WI38 (cell line): ENCODE data around the gene PPM1B.
"Not testable (repeated sequence)": the region's sequence is repeated elsewhere in the genome, so short reads cannot be mapped to it uniquely, and the experiment has no call there.

ENCODE experiments used
- H3K4me3 ChIP-seq: 2 replicates; pipeline ENCODE4 v1.5.1; 2011; ENCODE audit warnings: low read depth, mild to moderate bottlenecking, control low read depth, low read length
- TF ChIP-seq, protein P1 (sequence below): IDR thresholded peaks from 2 replicates; pipeline ENCODE4 v1.5.1; 2012; ENCODE audit warnings: low read depth, mild to moderate bottlenecking, control low read depth, low read length

PPM1B gene

DNA sequence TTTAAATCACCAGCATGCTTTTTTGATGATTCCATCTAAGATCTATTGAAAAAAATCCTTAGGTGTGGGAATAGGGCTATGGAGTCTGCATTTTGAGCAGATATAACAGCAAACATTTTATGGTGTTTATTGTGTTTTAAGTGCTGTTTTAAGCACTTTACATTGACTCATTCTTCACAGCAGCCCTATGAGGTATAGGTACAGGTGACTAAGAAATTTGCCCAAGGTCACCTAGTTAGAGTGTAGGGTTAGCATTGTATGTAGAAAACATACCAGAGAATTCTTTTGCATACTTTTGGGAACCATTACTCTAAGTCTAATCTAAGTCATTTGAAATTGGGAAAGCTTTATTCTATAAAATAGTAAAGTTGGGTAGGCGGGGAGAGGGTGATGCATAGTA lies 31.3 kb downstream of the PPM1B start:
- TF ChIP-seq, protein P1, sequence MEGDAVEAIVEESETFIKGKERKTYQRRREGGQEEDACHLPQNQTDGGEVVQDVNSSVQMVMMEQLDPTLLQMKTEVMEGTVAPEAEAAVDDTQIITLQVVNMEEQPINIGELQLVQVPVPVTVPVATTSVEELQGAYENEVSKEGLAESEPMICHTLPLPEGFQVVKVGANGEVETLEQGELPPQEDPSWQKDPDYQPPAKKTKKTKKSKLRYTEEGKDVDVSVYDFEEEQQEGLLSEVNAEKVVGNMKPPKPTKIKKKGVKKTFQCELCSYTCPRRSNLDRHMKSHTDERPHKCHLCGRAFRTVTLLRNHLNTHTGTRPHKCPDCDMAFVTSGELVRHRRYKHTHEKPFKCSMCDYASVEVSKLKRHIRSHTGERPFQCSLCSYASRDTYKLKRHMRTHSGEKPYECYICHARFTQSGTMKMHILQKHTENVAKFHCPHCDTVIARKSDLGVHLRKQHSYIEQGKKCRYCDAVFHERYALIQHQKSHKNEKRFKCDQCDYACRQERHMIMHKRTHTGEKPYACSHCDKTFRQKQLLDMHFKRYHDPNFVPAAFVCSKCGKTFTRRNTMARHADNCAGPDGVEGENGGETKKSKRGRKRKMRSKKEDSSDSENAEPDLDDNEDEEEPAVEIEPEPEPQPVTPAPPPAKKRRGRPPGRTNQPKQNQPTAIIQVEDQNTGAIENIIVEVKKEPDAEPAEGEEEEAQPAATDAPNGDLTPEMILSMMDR: no peak
- no peak overlapping the region for H3K4me3 ChIP-seq

DNA sequence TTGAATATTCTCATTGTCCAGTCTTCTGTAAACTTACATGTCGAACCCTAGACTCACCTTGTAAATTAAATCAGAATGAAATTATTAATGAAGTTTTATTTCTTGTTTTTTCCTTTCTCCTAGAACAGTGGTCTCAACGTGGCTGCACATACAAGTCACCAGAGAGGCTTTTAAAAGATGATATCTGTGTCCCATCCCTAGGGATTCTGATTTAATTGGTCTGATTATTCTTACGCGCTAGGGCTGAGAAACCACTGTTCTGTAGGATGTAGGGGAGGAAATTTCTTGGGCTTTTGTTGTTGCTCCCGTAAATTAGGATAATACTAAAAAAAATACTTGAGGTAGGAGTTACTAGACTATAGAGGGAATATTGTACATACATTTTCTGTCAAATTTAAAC lies 32.1 kb downstream of the PPM1B start:
- TF ChIP-seq, protein P1: no peak
- H3K4me3 ChIP-seq: no peak overlapping the region

DNA sequence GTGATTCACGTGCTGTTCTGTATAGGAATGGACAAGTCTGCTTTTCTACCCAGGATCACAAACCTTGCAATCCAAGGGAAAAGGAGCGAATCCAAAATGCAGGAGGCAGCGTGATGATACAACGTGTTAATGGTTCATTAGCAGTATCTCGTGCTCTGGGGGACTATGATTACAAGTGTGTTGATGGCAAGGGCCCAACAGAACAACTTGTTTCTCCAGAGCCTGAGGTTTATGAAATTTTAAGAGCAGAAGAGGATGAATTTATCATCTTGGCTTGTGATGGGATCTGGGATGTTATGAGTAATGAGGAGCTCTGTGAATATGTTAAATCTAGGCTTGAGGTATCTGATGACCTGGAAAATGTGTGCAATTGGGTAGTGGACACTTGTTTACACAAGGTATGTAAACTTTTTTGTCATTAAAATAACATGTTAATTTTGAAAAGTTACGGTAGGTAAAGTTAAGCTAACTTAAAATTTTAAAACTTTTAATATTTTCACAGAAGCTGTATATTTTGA lies 33.0 kb downstream of the PPM1B start:
- no peak overlapping the region for H3K4me3 ChIP-seq
- TF ChIP-seq, protein P1: no peak

DNA sequence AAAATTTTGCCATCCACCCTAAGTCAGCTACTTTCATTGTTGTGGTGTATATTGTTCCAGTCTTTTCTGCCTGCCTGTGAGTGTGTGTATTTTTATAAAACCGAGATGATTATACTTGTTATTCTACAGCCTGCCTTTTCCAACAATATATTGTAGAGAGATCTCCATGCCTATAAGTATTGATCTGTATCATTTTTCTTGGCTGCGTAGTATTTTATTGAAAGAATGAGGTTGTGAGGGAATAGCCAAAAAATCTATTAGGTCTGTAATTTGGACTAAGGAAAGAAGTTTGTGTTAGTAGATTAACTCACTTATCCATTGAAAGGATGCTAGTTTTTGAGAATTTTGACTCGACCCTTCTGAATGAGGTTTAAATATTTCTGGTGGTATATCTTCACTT lies 34.9 kb downstream of the PPM1B start:
- H3K4me3 ChIP-seq: no peak overlapping the region
- TF ChIP-seq, protein P1: no peak

DNA sequence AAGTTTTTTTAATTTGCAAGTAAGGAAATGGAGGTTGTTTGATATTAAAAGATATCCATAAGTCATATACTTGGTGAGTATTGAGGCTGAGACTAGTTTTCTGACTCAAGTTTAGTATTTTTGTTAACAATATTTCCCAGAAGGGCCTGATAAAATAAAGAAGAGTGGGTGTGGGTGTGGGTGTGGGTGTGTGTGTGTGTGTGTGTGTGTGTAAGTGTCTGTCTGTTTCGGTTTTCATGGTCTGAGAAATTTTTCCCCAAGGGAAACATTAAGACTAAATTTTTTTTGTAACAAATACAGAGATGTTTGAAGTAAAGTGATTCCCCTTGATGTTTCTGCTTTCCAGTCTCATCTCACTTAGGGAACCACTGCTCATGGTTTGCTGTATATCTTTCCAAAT lies 36.5 kb downstream of the PPM1B start:
- H3K4me3 ChIP-seq: no peak overlapping the region
- TF ChIP-seq, protein P1: no peak

DNA sequence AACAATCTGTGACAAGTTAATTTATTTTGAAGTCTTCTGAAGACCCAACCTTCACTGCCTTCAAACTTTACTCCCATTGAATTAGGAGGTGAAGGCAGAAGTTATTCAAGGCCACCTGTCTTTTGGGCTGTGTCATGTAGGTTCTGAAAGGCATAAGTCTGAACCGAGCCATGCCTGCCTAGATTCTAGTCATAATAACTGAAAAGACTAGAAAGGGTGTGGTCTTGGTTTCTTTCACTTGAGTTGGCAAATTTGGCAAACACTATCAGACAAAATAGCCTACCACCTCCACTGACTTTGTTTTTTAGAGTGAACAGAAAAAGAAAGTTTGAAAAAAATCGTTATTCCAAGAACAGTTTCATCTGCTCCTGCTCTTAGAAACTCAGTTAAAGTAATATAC lies 38.4 kb downstream of the PPM1B start:
- H3K4me3 ChIP-seq: no peak overlapping the region
- TF ChIP-seq, protein P1: no peak

DNA sequence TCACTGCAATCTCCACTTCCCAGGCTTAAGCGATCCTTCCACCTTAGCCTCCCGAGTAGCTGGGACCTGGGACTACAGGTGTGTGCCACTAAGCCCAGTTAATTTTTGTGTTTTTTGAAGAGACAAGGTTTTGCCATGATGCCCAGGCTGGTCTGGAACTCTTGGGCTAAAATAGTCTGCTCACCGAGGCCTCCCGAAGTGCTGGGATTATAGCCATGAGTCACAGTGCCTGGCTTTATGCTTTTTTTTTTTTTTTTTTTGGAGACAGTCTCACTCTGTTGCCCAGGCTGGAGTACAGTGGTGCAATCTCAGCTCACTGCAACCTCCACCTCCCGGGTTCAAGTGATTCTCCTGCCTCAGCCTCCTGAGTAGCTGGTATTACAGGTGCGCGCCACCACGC lies 39.0 kb downstream of the PPM1B start:
- H3K4me3 ChIP-seq: not testable (repeated sequence)

DNA sequence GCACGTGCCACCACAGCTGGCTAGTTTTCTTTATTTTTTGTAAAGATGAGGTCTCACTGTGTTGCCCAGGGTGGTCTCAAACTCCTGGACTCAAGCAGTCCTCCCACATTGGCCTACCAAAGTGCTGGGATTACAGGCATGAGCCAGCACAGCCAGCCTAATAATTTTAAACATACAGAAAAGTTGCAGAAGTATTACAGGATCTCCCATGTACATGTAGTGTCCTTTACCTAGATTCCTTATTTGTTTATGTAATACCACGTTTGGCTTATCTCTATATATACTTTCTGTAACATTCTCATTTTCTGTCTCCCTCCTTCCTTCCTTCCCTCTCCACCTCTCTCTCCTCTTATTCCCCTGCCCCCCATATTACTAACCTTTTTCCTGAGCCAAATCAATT lies 41.7 kb downstream of the PPM1B start:
- TF ChIP-seq, protein P1: no peak
- H3K4me3 ChIP-seq: no peak overlapping the region
